ENCODE results near the gene GDPGP1. TPM values are rescaled to one million over a fixed set of nuclear protein-coding genes. Genes with fewer than 3 reads are reported as not detected.
A peak's percentile ranks its signal among the peaks of the same experiment; 100 is the strongest.

The GDPGP1 gene
- total and polyA plus RNA-seq, 4 donors, result 2.5 to 8.6 (median 5.1) TPM

GRCh38 chr15:90227816-90228772 lies 5.9 kb upstream of the GDPGP1 start:
- no peak for DNase-seq (ENCODE audit: low spot score)
- Histone ChIP-seq H3K27ac (ENCODE audit: low read depth in 1 of 2, low read length in 2 of 2) (no peak overlapping the region), H3K9ac (ENCODE audit: low read depth in 1 of 2, low read length in 2 of 2) (no peak overlapping the region), H3K4me1 (ENCODE audit: control insufficient read depth in 4 of 4, insufficient read depth in 4 of 4, low read length in 3 of 4) (peaks cover 11 to 39% (median 32%) of the 10 kb centered on the region in 4 donors), H3K27me3 (ENCODE audit: control insufficient read depth in 4 of 4, insufficient read depth in 4 of 4, low read length in 3 of 4) (no peaks in the 10 kb centered on the region), H3K4me3 (ENCODE audit: low read depth in 1 of 3, low read length in 3 of 3) (no peak overlapping the region), H3K36me3 (ENCODE audit: control insufficient read depth in 4 of 4, insufficient read depth in 3 of 4, low read depth in 1 of 4, low read length in 3 of 4) (peaks cover 28 to 61% (median 48%) of the 10 kb centered on the region in 4 donors), H3K9me3 (ENCODE audit: control insufficient read depth in 4 of 4, low read length in 3 of 4) (no peaks in the 10 kb centered on the region)
- 93% methylated on average over 38 of the region's 38 CpGs for WGBS
- TF ChIP-seq REST (IDR thresholded peaks at IDR 0.05) (no peak), CTCF (IDR thresholded peaks at IDR 0.05; ENCODE audit: low read depth, low read length, missing input control) (no peak), HNF4A (conservative IDR thresholded peaks at IDR 0.05) (no peak), RAD21 (IDR thresholded peaks at IDR 0.05) (no peak), YY1 (IDR thresholded peaks at IDR 0.05) (no peak), FOXA2 (IDR thresholded peaks at IDR 0.05) (no peak), ZBTB33 (IDR thresholded peaks at IDR 0.05) (no peak), JUND (IDR thresholded peaks at IDR 0.05) (no peak), FOXA1 (IDR thresholded peaks at IDR 0.05) (no peak), ATF3 (IDR thresholded peaks at IDR 0.05) (no peak), SP1 (IDR thresholded peaks at IDR 0.05) (no peak), NR2F2 (IDR thresholded peaks at IDR 0.05) (no peak)

GRCh38 chr15:90228960-90229359 lies 5.0 kb upstream of the GDPGP1 start:
- H3K27ac ChIP-seq (ENCODE audit: low read depth in 1 of 2, low read length in 2 of 2), result peak overlapping the region in 1 of 2 donors; percentile 8
- no peaks in the 10 kb centered on the region for H3K27me3 ChIP-seq (ENCODE audit: control insufficient read depth in 4 of 4, insufficient read depth in 4 of 4, low read length in 3 of 4)
- H3K9me3 ChIP-seq (ENCODE audit: control insufficient read depth in 4 of 4, low read length in 3 of 4), result no peaks in the 10 kb centered on the region
- no peak overlapping the region for H3K9ac ChIP-seq (ENCODE audit: low read depth in 1 of 2, low read length in 2 of 2)
- DNase-seq (ENCODE audit: low spot score), result no peak
- WGBS, result 87% methylated on average over 15 of the region's 15 CpGs
- H3K36me3 ChIP-seq (ENCODE audit: control insufficient read depth in 4 of 4, insufficient read depth in 3 of 4, low read depth in 1 of 4, low read length in 3 of 4), result peaks cover 20 to 53% (median 43%) of the 10 kb centered on the region in 4 donors
- H3K4me1 ChIP-seq (ENCODE audit: control insufficient read depth in 4 of 4, insufficient read depth in 4 of 4, low read length in 3 of 4), result peaks cover 11 to 39% (median 32%) of the 10 kb centered on the region in 4 donors
- TF ChIP-seq HNF4A (conservative IDR thresholded peaks at IDR 0.05) (no peak), FOXA2 (IDR thresholded peaks at IDR 0.05) (no peak), YY1 (IDR thresholded peaks at IDR 0.05) (no peak), RXRA (IDR thresholded peaks at IDR 0.05) (no peak), JUND (IDR thresholded peaks at IDR 0.05) (no peak), REST (IDR thresholded peaks at IDR 0.05) (no peak), RAD21 (IDR thresholded peaks at IDR 0.05) (no peak), GABPA (IDR thresholded peaks at IDR 0.05 in 1 of 2, conservative IDR thresholded peaks at IDR 0.05 in 1 of 2) (no peak), NR2F2 (IDR thresholded peaks at IDR 0.05) (no peak), CTCF (IDR thresholded peaks at IDR 0.05; ENCODE audit: low read depth, low read length, missing input control) (no peak)
- H3K4me3 ChIP-seq (ENCODE audit: low read depth in 1 of 3, low read length in 3 of 3), result no peak overlapping the region
